Prostate gland (tissue), 2 donors: ENCODE data around the gene HNRNPR.
"Not testable (repeated sequence)": the region's sequence is repeated elsewhere in the genome, so short reads cannot be mapped to it uniquely, and the experiment has no call there.

ENCODE experiments used
- POLR2A ChIP-seq: fragments of 450-650 bp; IDR thresholded peaks from one replicate; pipeline ENCODE4 v1.6.1; 2016; ENCODE audit warnings: antibody characterized with exemption, mild to moderate bottlenecking
- TF ChIP-seq, protein P1 (sequence below), 4 experiments: fragments of 200-600 bp in 2 of 4; fragments of 450-650 bp in 2 of 4; sonication (generic) in 2 of 4; IDR thresholded peaks; 1 replicate in 3 of 4; 2 replicates in 1 of 4; pipeline ENCODE4 v1.5.1; 2016 to 2019; ENCODE audit warnings: antibody characterized with exemption in 4 of 4, mild to moderate bottlenecking in 2 of 4, moderate library complexity in 2 of 4

DNA sequence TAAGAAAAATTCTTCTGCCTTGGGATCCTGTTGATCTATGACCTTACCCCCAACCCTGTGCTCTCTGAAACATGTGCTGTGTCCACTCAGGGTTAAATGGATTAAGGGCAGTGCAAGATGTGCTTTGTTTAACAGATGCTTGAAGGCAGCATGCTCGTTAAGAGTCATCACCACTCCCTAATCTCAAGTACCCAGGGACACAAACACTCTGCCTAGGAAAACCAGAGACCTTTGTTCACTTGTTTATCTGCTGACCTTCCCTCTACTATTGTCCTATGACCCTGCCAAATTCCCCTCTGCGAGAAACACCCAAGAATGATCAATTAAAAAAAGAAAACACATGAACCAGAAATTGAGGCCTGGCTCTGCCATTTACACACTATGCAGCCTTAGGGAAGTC is 86.0 kb downstream of the HNRNPR start:
- TF ChIP-seq POLR2A, result not testable (repeated sequence)
- TF ChIP-seq, protein P1, sequence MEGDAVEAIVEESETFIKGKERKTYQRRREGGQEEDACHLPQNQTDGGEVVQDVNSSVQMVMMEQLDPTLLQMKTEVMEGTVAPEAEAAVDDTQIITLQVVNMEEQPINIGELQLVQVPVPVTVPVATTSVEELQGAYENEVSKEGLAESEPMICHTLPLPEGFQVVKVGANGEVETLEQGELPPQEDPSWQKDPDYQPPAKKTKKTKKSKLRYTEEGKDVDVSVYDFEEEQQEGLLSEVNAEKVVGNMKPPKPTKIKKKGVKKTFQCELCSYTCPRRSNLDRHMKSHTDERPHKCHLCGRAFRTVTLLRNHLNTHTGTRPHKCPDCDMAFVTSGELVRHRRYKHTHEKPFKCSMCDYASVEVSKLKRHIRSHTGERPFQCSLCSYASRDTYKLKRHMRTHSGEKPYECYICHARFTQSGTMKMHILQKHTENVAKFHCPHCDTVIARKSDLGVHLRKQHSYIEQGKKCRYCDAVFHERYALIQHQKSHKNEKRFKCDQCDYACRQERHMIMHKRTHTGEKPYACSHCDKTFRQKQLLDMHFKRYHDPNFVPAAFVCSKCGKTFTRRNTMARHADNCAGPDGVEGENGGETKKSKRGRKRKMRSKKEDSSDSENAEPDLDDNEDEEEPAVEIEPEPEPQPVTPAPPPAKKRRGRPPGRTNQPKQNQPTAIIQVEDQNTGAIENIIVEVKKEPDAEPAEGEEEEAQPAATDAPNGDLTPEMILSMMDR (IDR thresholded peaks at IDR 0.05), result not testable (repeated sequence)
